Stimulated activated naive CD8-positive, alpha-beta T cell treated with anti-CD3 and anti-CD28 coated beads, Interleukin-15, Interleukin-2, amounts not matched to agents 100 U/mL and 50 U/mL, for 24 hours (primary cell): ENCODE results near the gene C2orf76.

Experiments
- ATAC-seq: fragments of 150-1000 bp; cut with Tn5 transposase; one replicate; pipeline ENCODE4 v1.10.0; 2021
- DNase-seq: peaks from one replicate; pipeline ENCODE4 v3.0.0; 2021

C2orf76 gene

DNA sequence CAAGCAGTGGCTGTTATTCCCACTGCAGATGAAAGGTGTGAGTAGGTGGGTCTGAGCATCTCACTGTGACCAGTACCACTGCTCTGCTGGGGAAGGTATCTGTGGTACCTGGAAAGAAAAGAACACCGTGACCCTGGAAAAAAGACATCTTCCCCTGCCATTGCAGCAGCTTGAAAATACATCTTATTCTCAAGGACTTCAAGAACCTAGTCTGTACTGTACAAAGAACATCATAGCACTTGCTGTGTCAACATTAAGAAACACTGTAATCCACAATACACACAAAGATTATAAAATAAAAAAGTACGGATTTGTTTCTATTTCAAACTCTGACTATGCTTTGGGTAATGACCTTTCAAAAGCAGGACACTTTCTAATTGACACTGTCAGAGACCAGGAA lies 28.9 kb downstream of the C2orf76 start:
- no peak for ATAC-seq

DNA sequence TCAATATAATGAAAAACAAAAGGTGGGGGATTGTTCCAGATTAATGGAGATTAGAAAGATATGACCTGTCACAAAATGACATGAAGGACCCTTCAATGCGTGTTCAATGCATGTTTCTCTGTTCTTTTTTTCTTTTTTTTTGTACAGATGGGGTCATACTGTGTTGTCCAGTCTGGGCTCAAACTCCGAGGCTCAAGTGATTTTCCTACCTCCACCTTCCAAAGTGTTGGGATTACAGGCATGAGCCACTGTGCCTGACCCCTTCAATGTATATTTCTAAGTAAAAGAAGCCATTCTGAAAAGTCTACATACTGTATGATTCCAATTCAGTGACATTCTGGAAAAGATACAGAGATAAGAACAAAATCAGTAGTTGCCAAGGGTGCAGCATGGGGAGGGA lies 32.8 kb downstream of the C2orf76 start:
- DNase-seq, result no peak
- ATAC-seq, result no peak

More for the DNA sequence above, 28.9 kb downstream of the C2orf76 start:
- no peak for DNase-seq

DNA sequence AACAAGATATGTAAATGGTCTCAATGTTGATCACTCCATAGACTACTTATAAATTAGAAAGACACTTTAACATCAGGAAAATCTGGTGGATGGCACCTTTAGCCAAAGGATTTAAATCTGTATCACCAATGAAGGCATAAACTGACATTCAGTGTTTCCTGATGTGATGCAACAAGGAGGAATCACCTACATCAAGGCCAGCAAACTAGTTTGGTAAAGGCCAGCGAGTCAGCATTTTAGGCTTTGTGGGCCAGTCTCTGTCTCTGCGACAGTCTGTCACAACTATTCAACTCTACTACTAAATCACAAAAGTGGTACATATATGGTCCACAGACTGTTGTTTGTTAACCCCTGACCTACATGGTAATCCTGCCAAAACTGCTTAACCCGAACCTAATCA lies 33.3 kb downstream of the C2orf76 start:
- ATAC-seq (no peak), DNase-seq (no peak)

DNA sequence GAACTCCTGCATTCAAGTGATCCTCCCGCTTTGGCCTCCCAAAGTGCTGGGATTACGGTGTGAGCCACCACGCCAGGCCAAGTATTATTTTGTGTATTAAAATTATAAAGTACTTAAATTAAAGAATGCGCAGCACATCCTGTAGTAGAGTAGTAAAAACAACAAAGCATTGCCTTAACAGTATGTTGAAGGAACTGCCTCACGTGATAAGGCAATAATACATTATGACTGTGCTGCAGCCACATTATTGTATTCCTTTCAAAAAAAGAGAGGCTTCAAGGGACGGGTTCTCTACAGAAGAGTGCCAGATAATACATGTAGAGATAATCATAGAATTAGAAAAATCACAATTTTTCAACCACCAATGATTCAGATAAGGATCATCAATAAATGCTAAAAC lies 33.7 kb downstream of the C2orf76 start:
- ATAC-seq (no peak), DNase-seq (no peak)

DNA sequence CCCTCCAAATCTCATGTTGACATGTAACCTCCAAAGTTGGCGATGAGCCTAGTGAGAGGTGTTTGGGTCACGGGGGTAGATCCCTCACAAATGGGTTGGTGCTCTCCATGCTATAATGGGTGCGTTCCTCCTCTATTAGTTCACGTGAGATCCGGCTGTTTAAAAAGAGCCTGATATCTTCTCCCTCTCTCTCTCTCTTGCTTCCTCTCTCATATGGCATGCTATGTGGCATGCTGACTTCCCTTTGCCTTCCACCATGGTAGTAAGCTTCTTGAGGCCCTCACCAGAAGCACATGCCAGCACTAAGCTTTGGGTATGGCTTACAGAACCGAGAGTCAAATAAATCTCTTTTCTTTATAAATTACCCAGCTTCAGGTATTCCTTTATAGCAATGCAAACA lies 39.2 kb downstream of the C2orf76 start:
- DNase-seq, result no peak
- no peak for ATAC-seq

DNA sequence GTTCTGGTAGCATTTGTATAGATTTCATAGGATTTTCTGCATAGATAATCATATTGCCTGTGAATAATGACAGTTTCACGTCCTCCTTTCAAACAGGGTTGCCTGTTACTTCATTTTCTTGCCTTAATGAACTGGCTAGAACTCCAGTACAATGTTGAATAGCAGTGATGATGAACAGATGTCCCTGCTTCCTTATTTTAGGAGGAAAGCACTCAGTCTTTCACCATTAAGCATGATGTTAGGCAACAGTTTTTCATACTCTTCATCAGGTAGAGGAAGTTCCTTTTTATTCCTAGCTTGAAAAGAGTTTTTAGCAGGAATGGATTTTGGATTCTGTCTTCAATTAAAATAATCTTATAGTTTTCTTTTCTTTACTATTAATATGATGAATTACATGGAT lies 39.7 kb downstream of the C2orf76 start:
- DNase-seq (no peak), ATAC-seq (no peak)

DNA sequence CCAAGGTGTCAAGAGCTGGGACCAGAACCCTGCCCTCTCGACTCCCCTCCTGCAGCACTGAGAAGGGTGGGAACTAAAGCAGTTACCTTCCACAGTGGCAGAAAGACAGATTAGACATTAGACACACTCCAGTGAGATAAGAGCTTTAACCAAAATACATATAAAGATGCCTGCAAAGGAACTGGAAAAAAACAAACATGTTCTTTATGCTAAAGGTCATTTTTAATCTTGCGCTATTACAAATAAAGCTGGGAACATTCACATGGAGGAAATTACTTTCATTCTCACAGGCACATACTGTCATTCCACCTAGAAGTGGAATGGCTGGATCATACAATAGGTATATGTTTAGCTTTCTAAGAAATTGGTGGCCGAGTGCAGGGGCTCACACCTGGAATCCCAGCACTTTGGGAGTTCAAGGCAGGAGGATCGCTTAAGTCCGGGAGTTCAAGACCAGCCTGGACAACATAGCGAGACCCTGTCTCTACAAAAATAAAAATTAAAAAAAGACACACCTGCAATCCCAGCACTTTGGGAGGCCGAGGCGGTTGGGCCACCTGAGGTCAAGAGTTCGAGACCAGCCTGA lies 41.9 kb downstream of the C2orf76 start:
- DNase-seq, result no peak
- ATAC-seq, result no peak

DNA sequence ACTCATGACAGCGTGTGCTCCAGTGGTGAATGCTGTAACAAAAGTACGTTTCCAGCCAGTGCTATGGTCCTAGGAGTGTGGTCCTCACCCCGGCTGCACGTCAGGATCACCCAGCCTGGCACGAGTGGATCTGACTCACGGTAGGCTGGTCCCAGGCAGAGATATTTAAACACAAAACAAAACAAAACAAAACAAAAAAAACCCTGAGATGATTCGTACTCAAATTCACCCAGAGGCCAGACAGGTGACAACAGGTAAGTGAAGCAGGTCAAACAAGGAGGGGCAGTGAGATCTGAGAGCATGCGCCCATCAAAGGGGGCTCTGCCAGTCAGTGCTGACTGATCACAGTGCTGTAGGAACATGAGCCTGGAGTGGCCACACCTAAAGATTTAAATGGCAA lies 43.2 kb downstream of the C2orf76 start:
- ATAC-seq (no peak), DNase-seq (no peak)

DNA sequence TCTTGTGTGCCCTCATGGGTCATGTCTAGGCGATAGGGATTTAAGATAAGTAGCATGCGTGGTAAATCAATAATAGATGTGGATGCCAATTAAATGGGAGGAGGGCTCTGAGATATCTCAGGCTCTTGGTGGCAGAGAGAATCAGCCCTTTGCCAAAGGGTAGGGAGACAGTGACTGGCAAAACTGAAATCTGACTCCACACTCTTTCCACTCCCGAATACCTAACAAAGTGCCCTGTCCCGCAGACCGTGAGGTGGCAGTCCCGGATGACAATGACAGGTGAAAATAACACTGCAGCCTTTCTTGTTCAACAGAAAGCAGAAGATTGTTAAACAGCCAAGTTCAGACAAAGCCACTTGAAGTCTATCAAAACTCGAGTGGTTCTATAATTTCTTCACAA lies 47.0 kb downstream of the C2orf76 start:
- DNase-seq, result no peak
- no peak for ATAC-seq

DNA sequence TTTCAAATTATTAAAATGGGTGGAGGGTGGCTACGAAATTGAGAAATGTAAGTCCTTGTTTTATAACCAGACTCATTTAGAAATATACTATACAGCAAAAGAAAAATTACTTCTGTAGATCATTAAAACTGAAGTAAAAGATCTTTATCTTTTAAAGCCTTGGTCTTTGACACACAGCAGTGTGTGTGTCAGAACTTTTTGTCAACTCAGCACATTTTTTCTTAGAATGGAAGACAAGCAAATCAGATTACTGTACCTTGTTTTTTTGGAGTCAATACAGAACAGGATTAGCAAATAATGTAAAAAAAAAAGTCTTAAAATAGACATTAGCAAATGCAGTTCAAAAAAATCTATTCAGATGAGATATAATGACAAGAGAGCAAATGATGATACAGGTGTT lies 49.1 kb downstream of the C2orf76 start:
- DNase-seq (no peak), ATAC-seq (no peak)

DNA sequence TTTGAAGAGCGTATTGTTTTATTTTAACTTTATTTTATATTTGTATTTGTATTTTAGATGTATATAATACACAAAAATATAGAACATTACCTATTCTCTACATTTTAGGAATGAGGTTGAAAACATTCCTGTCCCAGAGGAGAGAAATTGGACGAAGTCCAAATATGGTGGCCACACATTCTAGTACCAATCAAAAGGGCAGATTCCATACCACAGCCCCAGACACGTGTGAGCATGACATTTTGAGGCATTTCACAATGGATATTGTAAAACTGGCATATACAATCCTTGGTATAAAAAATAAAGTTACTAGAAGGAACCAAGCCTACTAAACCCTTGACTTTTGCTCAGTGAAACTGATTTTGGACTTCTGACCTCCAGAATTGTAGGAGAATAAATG lies 50.6 kb downstream of the C2orf76 start:
- no peak for DNase-seq
- ATAC-seq, result no peak

DNA sequence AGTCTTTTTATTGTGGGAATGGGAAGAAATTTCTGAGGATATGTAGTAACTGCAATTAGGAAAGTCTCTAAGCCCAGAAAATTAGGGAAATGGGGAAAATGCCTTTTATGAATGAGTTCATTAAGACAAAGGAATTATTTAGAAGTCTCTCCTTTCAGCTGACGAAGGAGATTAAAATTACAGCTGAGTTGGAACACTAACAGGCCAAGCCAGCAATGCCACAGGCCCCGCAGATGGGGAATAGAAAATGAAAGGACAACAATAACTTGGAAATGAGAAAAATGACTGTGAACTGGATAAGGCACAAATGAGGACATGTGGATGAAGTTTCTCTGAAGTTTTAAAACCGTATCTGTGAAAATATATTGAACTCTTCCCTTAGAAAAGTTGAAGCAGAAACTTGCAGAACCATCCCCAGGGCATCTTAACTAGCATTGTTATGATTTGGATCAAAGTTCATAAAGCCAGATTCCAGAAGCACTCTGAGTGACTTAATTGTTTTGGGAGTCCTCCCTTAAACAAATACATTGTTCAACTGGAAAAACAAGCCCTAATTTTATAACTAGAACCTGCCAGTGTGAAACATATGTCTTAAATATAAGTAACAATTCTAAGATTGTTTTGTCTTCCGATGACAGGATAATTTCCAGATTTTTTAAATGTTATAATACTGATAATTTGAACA lies 51.3 kb downstream of the C2orf76 start:
- DNase-seq (no peak), ATAC-seq (no peak)

DNA sequence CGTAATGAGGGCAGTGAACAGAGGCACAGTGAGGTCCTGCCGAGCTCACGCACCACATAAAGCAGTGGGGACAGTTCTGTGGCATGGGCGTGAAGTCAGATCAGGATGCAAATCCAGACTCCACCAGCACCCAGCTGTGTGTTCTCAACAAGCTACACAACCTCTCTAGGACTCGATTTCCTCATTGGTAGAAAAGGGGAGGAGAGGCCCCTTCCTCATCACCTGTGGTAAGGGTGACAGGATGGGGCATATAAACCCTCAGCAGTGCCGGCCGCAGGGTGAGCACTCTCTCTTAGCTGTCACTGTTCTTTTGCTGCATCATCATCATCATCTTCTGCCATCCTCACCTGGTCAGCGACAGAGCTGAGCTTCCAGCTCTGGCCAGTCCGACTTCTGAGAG lies 54.8 kb downstream of the C2orf76 start:
- ATAC-seq (no peak), DNase-seq (no peak)

DNA sequence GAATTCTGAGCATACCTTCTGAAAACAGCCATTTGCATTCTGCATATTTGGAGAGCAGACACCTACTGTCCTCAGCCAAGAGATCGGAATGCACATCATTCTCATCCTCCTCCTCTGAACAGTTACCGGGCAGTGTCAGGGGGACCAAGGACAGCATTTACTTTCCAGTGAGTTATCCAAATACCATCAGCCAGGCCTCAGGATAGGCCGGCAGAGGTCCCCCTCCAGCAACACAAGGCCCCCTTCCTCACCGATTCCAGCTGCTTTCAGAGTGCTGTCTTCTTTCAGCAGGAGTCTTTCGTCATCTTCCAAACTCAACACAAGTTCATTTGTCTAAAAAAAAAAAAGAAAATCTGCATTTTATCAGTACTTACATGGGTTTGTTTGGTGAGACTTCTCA lies 55.3 kb downstream of the C2orf76 start:
- ATAC-seq, result no peak

DNA sequence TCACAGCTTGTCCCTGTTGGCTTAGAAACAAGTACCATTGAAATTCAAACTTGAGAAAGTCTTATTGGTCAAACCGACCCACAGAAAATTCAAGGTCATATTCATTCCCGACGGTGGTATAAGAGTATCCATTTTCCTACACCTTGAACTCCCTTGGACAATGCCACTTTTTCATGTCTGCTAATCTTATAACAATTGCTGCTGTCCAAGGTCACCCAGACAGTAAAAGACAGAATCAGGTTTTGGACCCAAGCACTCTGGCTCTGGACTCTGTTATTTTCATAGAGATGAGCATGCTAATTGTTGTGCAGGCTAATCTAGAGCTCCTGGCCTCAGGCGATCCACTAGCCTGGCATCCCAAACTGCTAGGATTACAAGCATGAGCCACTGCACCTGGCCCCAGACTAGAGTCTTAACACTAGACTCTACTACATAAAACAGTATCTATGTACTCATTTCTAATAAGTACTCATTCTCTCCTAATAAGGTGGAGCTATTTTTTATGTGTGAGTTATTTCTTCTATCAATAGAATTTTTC lies 57.8 kb downstream of the C2orf76 start:
- ATAC-seq (no peak), DNase-seq (no peak)

More for the DNA sequence above, 55.3 kb downstream of the C2orf76 start:
- no peak for DNase-seq

DNA sequence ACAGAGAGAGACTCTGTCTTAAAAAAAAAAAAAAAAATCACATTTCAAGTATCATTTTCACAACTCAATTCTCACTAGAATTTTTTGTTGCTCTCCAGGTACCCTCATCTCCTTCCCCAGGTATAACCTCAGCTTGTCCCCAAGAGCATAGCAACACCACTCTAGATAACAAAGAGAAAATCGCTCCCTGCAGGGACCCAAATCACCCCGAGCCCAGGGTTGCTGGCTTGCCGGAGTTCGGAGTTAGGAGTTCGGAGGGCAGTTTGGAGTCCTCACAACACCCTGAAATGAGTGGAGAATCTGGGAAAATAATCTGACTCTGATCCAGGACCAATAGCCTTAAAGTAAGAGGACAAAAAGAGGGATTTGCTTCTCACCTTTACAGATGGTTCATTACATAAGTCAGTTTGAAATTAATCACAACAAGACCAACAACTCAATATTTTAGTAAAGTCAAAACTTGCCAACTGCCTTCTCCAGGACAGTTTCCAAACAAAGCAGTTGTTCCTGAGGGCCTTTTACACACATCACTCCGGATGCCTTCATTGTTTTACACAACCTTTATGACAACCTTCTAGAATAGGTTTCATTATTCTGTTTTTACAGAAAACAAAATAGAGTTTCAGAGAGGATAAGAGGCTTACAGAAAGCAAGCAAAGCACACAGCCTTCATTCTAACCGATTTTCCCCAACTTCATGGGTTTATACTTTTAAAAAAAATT lies 59.1 kb downstream of the C2orf76 start:
- DNase-seq, result no peak
- ATAC-seq, result no peak

DNA sequence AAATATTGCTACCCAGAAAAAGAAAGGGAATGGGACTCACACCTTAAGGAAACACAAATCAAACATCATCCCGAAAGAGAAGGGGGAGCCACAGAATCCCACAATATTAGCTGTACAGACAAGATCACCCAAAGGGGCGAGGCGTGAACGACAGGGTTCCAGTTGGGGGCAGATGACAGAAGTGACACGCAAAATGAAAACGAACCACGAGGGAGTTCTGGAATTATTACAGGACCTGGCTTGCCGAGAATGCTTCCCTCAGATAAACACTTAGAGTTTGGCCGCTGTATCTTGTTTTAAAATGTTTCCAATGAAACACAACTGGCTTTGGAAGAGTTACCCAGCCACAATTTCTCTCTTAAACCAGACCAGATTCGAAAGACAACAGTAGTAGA lies 60.4 kb downstream of the C2orf76 start:
- DNase-seq (no peak), ATAC-seq (no peak)

DNA sequence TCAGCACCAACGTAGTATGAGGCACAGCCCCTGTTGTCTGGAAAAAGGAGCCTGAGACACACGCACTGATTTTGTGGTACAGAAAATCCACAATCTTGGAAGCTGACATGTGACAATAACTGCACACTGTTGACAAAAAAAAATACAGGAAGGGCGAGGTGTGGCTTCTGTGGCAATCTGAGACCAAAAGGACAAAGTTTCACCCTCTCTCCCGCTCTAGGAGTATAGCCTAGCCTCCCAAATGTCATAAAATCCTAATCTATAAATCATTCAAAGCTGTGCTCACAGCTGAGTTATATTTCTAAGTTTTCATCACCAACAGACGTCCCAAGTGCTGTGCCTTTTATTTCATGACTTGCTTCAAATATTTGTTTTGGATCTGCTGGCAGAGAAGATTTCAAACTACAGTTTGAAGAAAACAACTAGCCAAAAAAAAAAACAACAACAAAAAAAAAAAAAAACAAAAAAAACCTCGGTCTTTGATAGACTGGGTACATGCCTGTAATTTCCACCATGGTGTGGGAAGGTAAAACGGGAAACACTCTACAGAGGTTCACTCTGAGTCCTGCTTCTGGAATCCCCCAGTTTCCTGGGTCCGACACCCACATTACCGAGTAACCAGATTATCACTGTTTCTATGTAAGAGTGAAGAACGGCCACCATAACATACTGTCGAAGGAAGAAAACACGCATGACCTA lies 61.0 kb downstream of the C2orf76 start:
- DNase-seq, result no peak
- ATAC-seq, result no peak

DNA sequence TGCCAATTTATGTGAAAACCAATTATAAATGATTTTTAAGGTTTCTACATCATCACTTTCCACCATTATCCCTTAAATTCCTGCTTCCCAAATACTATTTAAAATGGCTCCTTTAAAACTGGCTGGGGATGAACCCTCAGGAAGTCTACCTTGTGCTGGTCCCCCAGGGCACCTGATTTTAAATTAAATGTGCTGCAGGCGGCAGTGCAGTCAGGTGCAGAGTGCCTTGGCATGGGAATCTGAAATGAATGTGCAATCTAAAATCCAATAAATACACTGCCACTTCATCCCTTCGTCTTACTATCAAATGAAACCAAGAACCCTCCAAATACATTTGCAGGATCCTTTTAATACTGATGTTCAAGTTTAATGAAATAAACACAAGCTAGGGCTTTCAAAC lies 61.8 kb downstream of the C2orf76 start:
- no peak for DNase-seq

DNA sequence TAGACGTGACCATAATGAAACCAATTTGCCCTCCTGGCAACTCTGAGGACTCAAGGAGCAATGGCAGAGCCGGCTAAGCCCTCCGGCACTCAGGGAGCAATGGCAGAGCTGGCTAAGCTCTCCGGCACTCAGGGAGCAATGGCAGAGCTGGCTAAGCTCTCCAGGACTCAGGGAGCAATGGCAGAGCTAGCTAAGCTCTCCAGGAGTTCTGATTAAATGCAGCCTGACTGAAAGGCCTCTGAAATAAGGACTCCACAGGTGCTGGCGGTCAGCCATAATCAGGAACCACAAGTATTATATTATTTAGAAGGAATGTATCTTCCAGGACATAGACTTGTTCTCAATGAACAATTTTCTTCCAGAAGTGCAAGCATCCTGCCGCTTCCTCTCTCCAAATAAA lies 65.2 kb downstream of the C2orf76 start:
- ATAC-seq (no peak), DNase-seq (no peak)

More for the DNA sequence above, 61.8 kb downstream of the C2orf76 start:
- no peak for ATAC-seq

DNA sequence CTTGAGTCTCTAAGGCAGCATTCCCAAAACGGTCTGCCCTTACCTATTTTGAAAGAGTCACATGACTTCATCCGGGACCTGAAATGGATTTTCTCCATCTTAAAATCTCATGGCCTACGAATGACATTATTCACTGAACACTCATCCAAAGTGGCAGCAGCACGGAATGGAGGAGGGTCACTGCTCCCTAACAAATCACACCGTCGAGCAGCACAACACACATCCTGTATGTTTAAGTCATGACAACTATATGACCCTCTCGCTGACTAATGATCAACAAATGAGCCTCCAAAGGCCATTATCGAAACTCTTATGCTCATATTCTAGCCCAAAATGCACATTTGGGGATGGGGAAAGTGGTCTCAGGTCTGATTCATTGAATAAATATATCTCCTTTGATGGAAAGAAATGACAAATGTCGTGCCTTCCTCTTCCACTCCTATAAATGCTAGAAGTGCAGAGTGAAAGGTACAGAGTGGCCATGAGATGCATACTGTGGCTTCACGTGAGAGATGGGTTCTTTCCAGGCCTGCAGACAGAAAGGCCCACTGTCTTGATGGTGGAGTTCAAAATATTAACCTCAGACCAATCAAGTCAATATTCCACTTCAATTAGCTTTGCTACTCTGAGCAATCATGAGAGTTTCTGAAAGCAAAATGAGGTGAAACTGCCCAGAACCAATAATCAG lies 70.8 kb downstream of the C2orf76 start:
- DNase-seq, result no peak
- ATAC-seq, result no peak

DNA sequence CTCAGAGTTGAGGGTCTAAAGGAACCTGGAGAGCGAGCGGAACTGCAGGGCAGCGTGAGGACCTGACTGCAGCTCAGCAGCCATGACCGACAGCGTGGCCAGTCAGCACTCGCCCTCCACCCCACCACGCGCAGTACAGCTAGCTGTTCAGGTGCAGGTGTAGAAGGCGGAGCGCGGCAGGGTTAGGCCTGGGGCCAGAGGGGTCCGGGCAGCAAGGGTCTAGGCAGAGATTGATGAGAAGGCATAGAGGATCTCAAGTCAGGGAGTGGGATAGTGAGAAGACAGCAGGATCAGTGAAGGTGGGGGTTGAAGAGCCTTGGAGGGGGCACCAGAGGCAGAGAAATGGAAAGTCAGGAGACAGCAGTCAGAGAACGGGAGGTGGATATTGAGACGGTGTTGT lies 72.0 kb downstream of the C2orf76 start:
- no peak for ATAC-seq
- no peak for DNase-seq
